Activated CD4-positive, alpha-beta memory T cell treated with anti-CD3 and anti-CD28 coated beads for 36 hours (primary cell): ENCODE results near the gene RHOBTB1. TPM values are rescaled to one million over a fixed set of nuclear protein-coding genes. Genes with fewer than 3 reads are reported as not detected.

Source experiments
- CTCF ChIA-PET: fragments of 350-600 bp; sonication (Branson Sonifier 250); formaldehyde crosslinking; loops from one replicate; lab custom pipeline; 2021; ENCODE audit warnings: antibody characterized with exemption, inconsistent platforms; lab: Charles Lee
- POLR2A ChIA-PET: fragments of 350-600 bp; sonication (Branson Sonifier 250); formaldehyde crosslinking; loops from one replicate; lab custom pipeline; 2021; ENCODE audit warnings: antibody characterized with exemption; lab: Charles Lee
- DNase-seq: peaks from one replicate; pipeline ENCODE4 v3.0.0-alpha.2; 2020
- H3K27ac Mint-ChIP-seq: one replicate; pipeline ENCODE4 v1.8.0; 2021; ENCODE audit warnings: mixed read lengths
- H3K27me3 Mint-ChIP-seq: one replicate; pipeline ENCODE4 v1.8.0; 2021; ENCODE audit warnings: mixed read lengths
- H3K36me3 Mint-ChIP-seq: one replicate; pipeline ENCODE4 v1.8.0; 2021; ENCODE audit warnings: mixed read lengths
- H3K4me1 Mint-ChIP-seq: one replicate; pipeline ENCODE4 v1.8.0; 2021; ENCODE audit warnings: low read depth, mixed read lengths
- H3K4me3 Mint-ChIP-seq: one replicate; pipeline ENCODE4 v1.8.0; 2021; ENCODE audit warnings: mild to moderate bottlenecking, mixed read lengths
- H3K9me3 Mint-ChIP-seq: one replicate; pipeline ENCODE4 v1.8.0; 2021; ENCODE audit warnings: mixed read lengths
- intact Hi-C: fragments of 100-400 bp; cut with micrococcal nuclease; formaldehyde crosslinking; loops from one replicate; pipeline ENCODE4 v1.15.1; 2023
- total RNA-seq, 2 experiments: library from RNA; stranded (reverse); gene quantifications; one replicate each; pipeline ENCODE4 v1.2.3, GENCODE V29; 2021

The RHOBTB1 gene
- total RNA-seq, 2 experiments from 2014 or later, result not detected

DNA sequence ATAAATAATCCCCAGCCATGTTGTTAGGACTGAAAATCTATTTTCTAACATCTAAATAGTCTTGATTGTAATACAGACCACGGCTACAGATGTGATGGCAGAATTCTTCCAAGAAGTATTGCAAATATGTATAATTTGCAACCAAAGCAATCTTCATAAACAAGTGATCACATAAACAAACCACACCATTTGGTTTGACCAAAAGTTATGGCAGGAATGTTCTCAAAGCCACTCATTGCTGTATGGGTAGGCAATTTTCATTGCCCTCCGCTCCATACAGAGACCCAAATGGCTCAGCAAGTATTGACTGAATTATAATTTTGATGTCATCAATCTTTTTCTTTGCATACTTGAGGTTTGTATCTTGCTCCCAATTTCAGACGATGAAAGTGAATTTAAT lies 19.0 kb upstream of the RHOBTB1 start:
- Mint-ChIP-seq H3K4me3 (no peak overlapping the region), H3K36me3 (no peaks in the 10 kb centered on the region), H3K27ac (no peak overlapping the region), H3K27me3 (peaks cover 15% of the 10 kb centered on the region), H3K9me3 (no peaks in the 10 kb centered on the region), H3K4me1 (peaks cover 10% of the 10 kb centered on the region)
- ChIA-PET POLR2A (no interaction called here), CTCF (no interaction called here)
- DNase-seq, result no peak
- intact Hi-C loops, result no loop called here

DNA sequence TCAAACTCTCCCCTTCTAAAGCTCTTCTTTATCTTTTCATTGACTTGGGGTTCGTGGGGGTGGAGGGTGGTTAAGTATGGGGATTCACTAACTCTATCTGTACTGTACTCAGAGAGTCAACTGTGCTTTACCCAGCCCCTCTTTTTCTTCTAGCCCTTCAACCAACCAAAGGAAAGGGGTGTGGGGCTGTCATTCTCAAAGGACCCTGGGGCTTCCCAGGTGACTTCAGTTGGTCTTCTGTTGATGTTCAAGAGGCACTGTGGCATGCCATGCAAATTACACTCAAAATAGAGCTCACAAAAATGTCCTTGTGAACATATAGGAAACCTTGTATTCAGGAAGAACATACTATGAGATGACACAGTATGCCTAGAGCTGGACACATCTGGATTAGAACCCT lies 16.9 kb upstream of the RHOBTB1 start:
- Mint-ChIP-seq H3K27me3 (peaks cover 16% of the 10 kb centered on the region), H3K27ac (no peak overlapping the region), H3K4me3 (no peak overlapping the region), H3K4me1 (peaks cover 4% of the 10 kb centered on the region), H3K36me3 (no peaks in the 10 kb centered on the region), H3K9me3 (no peaks in the 10 kb centered on the region)
- ChIA-PET POLR2A (interaction anchor here (0.6 kb wide), 1 partner anchor 144 kb away, joined by 3 read pairs; no protein-coding TSS in a partner anchor), CTCF (interaction anchor here (0.7 to 1.1 kb wide), 4 partner anchors 8 to 146 kb away, joined by 3 to 4 read pairs (median 3); no protein-coding TSS in a partner anchor)
- DNase-seq, result no peak
- intact Hi-C loops, result loop anchor here (2.0 kb wide), 1 partner anchor 78 kb away; no protein-coding TSS in a partner anchor

DNA sequence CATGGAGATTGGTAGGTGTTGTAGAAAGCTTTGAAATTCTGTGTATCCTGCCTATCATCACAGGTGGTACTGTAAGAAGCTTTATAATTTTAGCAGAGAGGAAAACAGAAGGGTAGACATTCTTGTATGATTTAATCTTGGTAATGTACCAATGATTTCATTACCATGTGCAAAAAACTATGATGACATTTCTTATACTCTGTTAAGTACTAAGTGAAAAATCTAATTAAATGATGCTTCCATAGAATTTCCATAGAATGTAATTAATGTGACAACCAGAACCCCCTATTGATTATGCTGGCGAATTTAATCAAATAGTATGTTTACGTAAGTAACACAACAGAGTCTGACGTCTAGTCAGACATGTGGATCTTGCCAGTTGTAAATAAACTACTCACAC lies 16.0 kb upstream of the RHOBTB1 start:
- ChIA-PET CTCF (interaction anchor here (1.3 kb wide), 1 partner anchor 143 kb away, joined by 3 read pairs; no protein-coding TSS in a partner anchor), POLR2A (no interaction called here)
- Mint-ChIP-seq H3K9me3 (no peaks in the 10 kb centered on the region), H3K4me1 (peaks cover 4% of the 10 kb centered on the region), H3K36me3 (no peaks in the 10 kb centered on the region), H3K4me3 (no peak overlapping the region), H3K27me3 (peaks cover 13% of the 10 kb centered on the region), H3K27ac (no peak overlapping the region)
- DNase-seq, result no peak
- intact Hi-C loops, result loop anchor here (2.0 kb wide), 1 partner anchor 77 kb away; no protein-coding TSS in a partner anchor

DNA sequence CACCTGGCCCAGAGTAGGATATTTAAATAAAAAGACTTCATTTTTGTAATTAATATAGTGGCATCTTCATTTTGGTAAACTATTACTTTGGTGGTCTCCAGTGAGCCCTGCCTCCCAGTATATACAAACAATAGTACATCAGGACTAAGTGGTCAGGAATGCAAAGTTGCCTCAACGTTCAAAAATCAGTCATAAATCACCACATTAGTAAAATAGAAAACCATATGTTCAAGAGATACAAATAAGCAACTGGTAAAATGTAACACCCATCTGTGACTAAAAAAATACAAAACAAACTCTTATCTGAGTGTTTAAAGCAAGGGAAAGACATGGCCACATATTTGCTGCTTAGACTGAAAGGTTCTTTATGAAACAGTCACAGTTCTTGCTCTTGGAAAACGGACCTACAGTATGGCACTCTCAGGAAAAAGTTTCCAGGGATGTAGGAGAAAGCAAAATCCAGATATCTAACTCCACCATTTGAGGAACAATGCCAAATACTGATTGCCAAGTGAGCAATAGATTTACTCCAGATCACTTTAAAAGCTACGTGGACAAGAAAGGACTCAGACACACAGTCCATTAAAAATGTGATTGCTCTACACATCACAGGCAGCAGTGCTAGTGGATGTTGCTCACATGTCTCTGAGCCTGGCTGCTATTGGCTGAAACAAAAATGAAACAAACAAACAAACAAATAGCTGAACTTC lies 15.1 kb upstream of the RHOBTB1 start:
- POLR2A ChIA-PET, result no interaction called here
- H3K36me3 Mint-ChIP-seq, result no peaks in the 10 kb centered on the region
- DNase-seq, result no peak
- CTCF ChIA-PET, result interaction anchor here (1.3 kb wide), 1 partner anchor 142 kb away, joined by 3 read pairs; no protein-coding TSS in a partner anchor
- intact Hi-C loops, result no loop called here
- no peaks in the 10 kb centered on the region for H3K9me3 Mint-ChIP-seq
- H3K27ac Mint-ChIP-seq, result no peak overlapping the region
- H3K4me1 Mint-ChIP-seq, result peaks cover 3% of the 10 kb centered on the region
- H3K27me3 Mint-ChIP-seq, result peaks cover 12% of the 10 kb centered on the region
- H3K4me3 Mint-ChIP-seq, result no peak overlapping the region

DNA sequence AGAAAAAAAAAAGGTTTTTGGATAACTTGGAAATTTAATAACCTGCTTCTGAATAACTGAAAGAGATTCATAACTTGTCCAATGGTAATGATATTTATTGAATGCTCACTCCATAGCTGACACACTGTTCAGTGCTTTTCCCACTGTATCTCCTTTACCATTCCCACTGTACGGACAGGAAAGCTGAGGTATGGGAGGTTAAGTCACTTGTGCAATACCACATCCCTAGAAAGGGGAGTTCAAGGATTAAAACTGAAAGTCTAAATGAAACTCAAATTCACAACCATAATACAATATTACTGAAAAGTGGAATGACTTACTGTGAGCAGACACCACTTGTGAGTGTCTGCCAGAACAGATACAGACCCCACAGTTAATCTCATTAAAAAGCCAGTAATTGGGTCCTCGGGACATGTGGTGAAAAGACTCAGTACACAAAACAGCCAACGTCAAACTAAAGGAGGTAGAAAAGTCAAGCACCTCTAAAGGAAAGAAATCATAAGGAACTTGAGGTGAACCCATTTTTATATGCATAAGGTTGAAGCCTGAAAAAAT lies 13.8 kb upstream of the RHOBTB1 start:
- Mint-ChIP-seq H3K27ac (no peak overlapping the region), H3K36me3 (no peaks in the 10 kb centered on the region), H3K27me3 (peaks cover 12% of the 10 kb centered on the region), H3K9me3 (no peaks in the 10 kb centered on the region), H3K4me1 (no peaks in the 10 kb centered on the region), H3K4me3 (no peak overlapping the region)
- no peak for DNase-seq
- intact Hi-C loops, result no loop called here
- CTCF ChIA-PET, result no interaction called here
- POLR2A ChIA-PET, result no interaction called here

DNA sequence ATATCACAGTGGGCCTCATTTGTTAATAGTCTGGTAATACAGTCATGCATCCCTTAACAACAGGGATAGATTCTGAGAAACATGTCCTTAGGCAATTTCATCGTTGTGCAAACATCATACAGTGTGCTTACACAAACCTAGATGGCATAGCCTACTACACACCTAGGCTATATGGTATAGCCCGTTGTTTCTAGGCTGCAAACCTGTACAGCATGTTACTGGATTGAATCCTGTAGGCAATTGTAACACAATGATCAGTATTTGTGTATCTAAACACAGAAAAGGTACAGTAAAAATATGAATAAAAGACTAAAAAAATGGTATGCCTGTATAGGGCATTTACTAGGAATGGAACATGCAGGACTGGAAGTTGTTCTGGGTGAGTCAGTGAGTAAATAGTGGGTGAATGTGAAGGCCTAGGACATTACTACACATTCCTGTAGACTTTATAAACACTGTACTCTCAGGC lies 12.0 kb upstream of the RHOBTB1 start:
- intact Hi-C loops, result no loop called here
- Mint-ChIP-seq H3K4me1 (no peaks in the 10 kb centered on the region), H3K9me3 (no peaks in the 10 kb centered on the region), H3K4me3 (no peak overlapping the region), H3K27ac (no peak overlapping the region), H3K36me3 (no peaks in the 10 kb centered on the region), H3K27me3 (peaks cover 17% of the 10 kb centered on the region)
- DNase-seq, result no peak
- ChIA-PET POLR2A (no interaction called here), CTCF (interaction anchor here (0.6 kb wide), 1 partner anchor 637 kb away, joined by 3 read pairs; no protein-coding TSS in a partner anchor)

DNA sequence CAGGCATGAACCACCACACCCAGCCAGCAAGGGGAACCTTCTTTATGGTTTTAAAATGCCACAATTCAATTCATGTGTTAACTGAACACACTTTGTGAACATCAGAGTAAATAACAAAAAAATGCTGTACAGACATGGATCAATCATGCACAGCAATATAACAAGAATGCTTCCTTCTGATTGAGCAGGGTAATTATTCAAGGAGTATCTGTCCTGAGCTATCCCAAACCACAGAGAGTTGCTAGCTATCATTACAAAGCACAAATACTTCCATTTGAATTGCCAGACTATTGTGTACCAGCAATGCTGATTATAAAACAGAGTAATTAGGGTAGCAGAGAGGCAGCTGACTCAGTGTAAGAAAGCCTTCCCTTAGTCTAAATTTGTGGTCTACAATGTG lies 11.3 kb upstream of the RHOBTB1 start:
- H3K27me3 Mint-ChIP-seq, result peaks cover 14% of the 10 kb centered on the region
- intact Hi-C loops, result no loop called here
- H3K36me3 Mint-ChIP-seq, result no peaks in the 10 kb centered on the region
- POLR2A ChIA-PET, result no interaction called here
- no peaks in the 10 kb centered on the region for H3K9me3 Mint-ChIP-seq
- CTCF ChIA-PET, result no interaction called here
- H3K4me3 Mint-ChIP-seq, result no peak overlapping the region
- no peak overlapping the region for H3K27ac Mint-ChIP-seq
- no peak for DNase-seq
- H3K4me1 Mint-ChIP-seq, result no peaks in the 10 kb centered on the region

DNA sequence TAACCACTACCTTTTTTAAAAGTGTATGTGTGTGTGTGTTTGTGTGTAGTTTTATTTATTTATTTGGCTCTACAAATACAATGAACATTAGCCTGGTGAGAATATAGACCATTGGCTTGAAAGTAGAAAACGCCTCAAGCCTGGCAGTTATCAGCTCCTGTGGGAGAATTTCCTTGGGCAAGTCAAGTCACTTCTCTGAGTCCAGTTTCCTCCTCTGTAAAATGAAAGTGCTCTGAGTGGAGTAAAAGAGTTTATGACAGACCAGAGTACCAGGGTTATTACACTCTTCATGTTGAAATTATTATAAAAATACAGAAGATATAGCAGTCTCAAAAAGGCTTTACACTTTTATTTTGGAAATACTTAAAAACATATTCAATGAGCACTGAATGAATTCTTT lies 10.1 kb upstream of the RHOBTB1 start:
- no peak for DNase-seq
- no peak overlapping the region for H3K4me3 Mint-ChIP-seq
- intact Hi-C loops, result no loop called here
- peaks cover 20% of the 10 kb centered on the region for H3K27me3 Mint-ChIP-seq
- H3K27ac Mint-ChIP-seq, result no peak overlapping the region
- H3K36me3 Mint-ChIP-seq, result no peaks in the 10 kb centered on the region
- H3K4me1 Mint-ChIP-seq, result no peaks in the 10 kb centered on the region
- no peaks in the 10 kb centered on the region for H3K9me3 Mint-ChIP-seq
- POLR2A ChIA-PET, result no interaction called here
- CTCF ChIA-PET, result no interaction called here

DNA sequence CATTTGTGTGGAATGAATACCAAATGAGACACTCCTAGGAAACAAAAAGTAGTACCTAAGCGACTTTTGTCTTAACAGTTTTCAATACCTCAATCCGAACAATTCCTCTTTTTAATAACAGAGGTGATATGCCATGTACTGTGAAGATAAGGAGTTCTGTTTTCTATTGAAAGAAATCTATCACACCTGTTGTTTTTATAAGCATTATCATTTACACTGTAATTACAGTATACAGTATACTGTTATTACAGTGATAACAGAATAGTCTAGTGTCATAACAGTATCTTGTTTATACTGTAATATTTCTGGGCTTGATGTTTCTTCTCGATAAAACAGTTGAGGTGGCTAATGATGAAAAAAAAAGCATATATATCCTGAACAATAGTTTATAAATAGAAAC lies 9.4 kb upstream of the RHOBTB1 start:
- H3K27me3 Mint-ChIP-seq, result peaks cover 23% of the 10 kb centered on the region
- ChIA-PET CTCF (no interaction called here), POLR2A (no interaction called here)
- H3K36me3 Mint-ChIP-seq, result no peaks in the 10 kb centered on the region
- intact Hi-C loops, result no loop called here
- no peak for DNase-seq
- no peak overlapping the region for H3K27ac Mint-ChIP-seq
- H3K9me3 Mint-ChIP-seq, result no peaks in the 10 kb centered on the region
- no peak overlapping the region for H3K4me3 Mint-ChIP-seq
- H3K4me1 Mint-ChIP-seq, result no peaks in the 10 kb centered on the region

DNA sequence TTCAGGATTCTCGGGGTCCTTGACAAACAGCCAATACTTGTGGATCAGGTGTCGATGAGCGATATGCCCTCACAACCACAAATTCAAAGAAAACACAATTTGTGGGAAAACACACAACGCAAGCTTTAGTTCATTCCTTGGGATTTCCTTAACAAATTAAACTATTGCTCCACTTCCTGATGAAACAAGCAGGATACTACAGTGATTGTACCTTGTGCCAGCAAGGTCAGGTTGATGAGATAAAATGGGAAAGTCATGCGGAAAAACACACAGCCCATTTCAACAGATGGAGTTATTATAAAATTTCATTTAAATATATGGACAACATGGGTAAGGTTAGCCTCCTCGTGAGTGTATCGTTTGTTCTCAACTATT lies 8.8 kb upstream of the RHOBTB1 start:
- Mint-ChIP-seq H3K9me3 (no peaks in the 10 kb centered on the region), H3K27ac (no peak overlapping the region), H3K27me3 (peaks cover 25% of the 10 kb centered on the region), H3K4me1 (no peaks in the 10 kb centered on the region), H3K36me3 (no peaks in the 10 kb centered on the region), H3K4me3 (no peak overlapping the region)
- CTCF ChIA-PET, result interaction anchor here (1.0 kb wide), 1 partner anchor 8 kb away, joined by 4 read pairs; no protein-coding TSS in a partner anchor
- DNase-seq, result no peak
- POLR2A ChIA-PET, result no interaction called here
- intact Hi-C loops, result no loop called here

DNA sequence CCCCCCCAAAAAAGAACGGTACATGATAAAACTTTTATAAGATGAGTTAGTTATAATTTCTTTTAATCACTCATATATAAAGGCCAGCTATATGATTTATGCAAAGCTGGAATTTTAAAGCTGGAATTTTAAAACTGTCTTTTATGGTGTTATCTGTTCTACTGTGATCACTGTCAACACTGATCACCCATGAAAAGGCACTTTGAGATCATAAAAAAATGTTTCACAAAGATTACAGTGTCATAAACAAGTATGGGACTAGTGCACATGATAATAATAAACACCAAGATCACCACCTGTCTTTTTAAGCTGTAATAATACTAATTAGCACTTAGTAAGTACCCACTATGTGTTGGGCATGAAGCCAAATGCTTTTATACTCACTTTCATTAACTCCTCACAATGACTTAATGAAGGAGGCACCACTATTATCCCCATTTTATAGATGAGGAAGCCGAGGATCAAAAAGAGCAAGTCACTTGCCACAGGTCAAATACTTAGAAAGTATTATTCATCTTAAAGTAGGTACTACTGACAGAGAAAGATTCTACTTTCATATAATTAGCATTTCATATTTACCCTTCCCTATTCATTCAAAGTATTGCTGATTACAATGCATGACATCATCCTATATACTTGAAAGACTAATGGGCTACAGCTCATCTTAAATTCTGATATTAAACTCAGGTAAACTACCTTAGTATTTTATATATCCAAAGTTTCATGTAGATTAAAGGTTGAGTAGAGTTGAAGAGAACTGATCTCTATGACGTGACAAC lies 8.3 kb upstream of the RHOBTB1 start:
- Mint-ChIP-seq H3K27me3 (peaks cover 24% of the 10 kb centered on the region), H3K4me1 (no peaks in the 10 kb centered on the region), H3K9me3 (no peaks in the 10 kb centered on the region), H3K27ac (no peak overlapping the region), H3K36me3 (no peaks in the 10 kb centered on the region), H3K4me3 (no peak overlapping the region)
- intact Hi-C loops, result no loop called here
- DNase-seq, result no peak
- ChIA-PET POLR2A (no interaction called here), CTCF (interaction anchor here (0.6 to 1.0 kb wide), 2 partner anchors 9 to 13 kb away, joined by 3 to 4 read pairs; no protein-coding TSS in a partner anchor)

DNA sequence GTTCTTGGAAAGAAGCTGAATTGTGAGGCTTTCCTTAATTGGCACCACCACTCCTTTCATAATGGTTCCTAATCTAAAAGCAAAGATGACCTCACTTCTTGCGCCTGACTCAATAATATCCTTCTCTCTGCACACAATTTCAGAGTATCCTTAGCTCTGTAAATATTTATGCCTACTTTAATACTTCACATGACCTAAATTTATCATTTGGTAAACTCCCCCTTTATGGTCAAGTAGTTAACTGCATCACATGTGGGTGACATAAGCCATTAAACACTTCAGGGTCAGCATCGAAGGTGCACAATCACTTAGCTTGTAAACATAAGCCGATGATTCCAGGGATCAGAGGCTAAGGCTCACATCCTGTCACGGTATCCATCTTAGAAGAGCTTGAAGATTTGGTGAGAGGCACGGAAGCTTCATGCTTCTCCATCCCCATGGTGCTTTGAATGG lies 7.3 kb upstream of the RHOBTB1 start:
- Mint-ChIP-seq H3K27ac (no peak overlapping the region), H3K9me3 (no peaks in the 10 kb centered on the region), H3K4me1 (no peaks in the 10 kb centered on the region), H3K36me3 (no peaks in the 10 kb centered on the region), H3K4me3 (no peak overlapping the region), H3K27me3 (peaks cover 29% of the 10 kb centered on the region)
- CTCF ChIA-PET, result interaction anchor here (1.2 kb wide), 1 partner anchor 14 kb away, joined by 4 read pairs; no protein-coding TSS in a partner anchor
- DNase-seq, result no peak
- intact Hi-C loops, result no loop called here
- POLR2A ChIA-PET, result no interaction called here
